ENCODE data around the gene CAPN13. TPM values are rescaled to one million over a fixed set of nuclear protein-coding genes. Genes with fewer than 3 reads are reported as not detected.

CAPN13 gene
- total RNA-seq, 6 donors from 2014 or later, result 9.4 to 46.1 (median 17.5) TPM

- no peaks in the 10 kb centered on the region for H3K36me3 ChIP-seq
- no peaks in the 10 kb centered on the region for H3K9me3 ChIP-seq
- H3K27ac ChIP-seq, result no peak overlapping the region
- ATAC-seq (ENCODE audit: low FRiP score in 2 of 2), result no peak
- DNase-seq, result no peak
- no peaks in the 10 kb centered on the region for H3K4me1 ChIP-seq
- 83 to 93% methylated on average over 11 of the region's 11 CpGs for WGBS, 2 donors
- no peaks in the 10 kb centered on the region for H3K27me3 ChIP-seq
- H3K4me3 ChIP-seq, result no peak overlapping the region
- no peak for TF ChIP-seq POLR2AphosphoS5 (IDR thresholded peaks at IDR 0.05)
- no peak for TF ChIP-seq EP300 (IDR thresholded peaks at IDR 0.05)
- TF ChIP-seq CTCF (IDR thresholded peaks at IDR 0.05), result no peak
Measured at GRCh38 chr2:30716123-30716900, 90.9 kb downstream of the CAPN13 start.

- no peaks in the 10 kb centered on the region for H3K27me3 ChIP-seq
- H3K36me3 ChIP-seq, result no peaks in the 10 kb centered on the region
- ATAC-seq (ENCODE audit: low FRiP score in 2 of 2) (no peak), DNase-seq (no peak)
- no peak overlapping the region for H3K4me3 ChIP-seq
- H3K4me1 ChIP-seq, result no peaks in the 10 kb centered on the region
- TF ChIP-seq EP300 (IDR thresholded peaks at IDR 0.05) (no peak), CTCF (IDR thresholded peaks at IDR 0.05) (no peak), POLR2A (IDR thresholded peaks at IDR 0.05) (no peak), POLR2AphosphoS5 (IDR thresholded peaks at IDR 0.05) (no peak)
- no peaks in the 10 kb centered on the region for H3K9me3 ChIP-seq
- H3K27ac ChIP-seq, result no peak overlapping the region
- 82 to 83% methylated on average over 8 of the region's 8 CpGs for WGBS, 2 donors
Measured at GRCh38 chr2:30714811-30715709, 92.2 kb downstream of the CAPN13 start.

DNA sequence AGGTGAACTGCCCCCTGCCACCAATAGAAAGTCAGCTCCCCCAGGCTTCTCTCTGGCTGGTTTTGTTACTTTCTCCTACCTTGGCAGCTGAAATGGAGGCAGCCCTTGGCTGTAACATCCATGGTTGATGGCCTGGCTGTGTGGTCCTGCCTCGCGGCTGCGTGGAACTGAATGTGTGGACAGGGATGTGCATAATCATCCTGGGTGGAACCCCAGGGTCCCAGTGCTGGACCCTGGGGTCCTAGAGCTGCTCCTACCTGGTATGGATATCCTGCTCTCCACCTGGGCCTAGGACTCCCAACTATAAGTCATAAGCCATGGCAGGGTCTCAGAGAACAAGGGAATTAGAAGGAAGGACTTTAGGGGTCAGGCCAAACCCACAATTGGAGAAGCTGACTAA, 93.5 kb downstream of the CAPN13 start:
- no peak overlapping the region for H3K4me3 ChIP-seq
- DNase-seq (no peak), ATAC-seq (ENCODE audit: low FRiP score in 2 of 2) (no peak)
- H3K27ac ChIP-seq, result peak overlapping the region in 1 of 4 donors; percentile 23
- WGBS, 2 donors, result 100% methylated on average over 3 of the region's 3 CpGs; no CpG with 5 or more reads in 1 of the 2 donors
- no peaks in the 10 kb centered on the region for H3K4me1 ChIP-seq
- no peaks in the 10 kb centered on the region for H3K36me3 ChIP-seq
- no peaks in the 10 kb centered on the region for H3K9me3 ChIP-seq
- TF ChIP-seq POLR2AphosphoS5 (IDR thresholded peaks at IDR 0.05) (no peak), CTCF (IDR thresholded peaks at IDR 0.05) (no peak), POLR2A (IDR thresholded peaks at IDR 0.05) (no peak), EP300 (IDR thresholded peaks at IDR 0.05) (no peak)
- no peaks in the 10 kb centered on the region for H3K27me3 ChIP-seq

DNA sequence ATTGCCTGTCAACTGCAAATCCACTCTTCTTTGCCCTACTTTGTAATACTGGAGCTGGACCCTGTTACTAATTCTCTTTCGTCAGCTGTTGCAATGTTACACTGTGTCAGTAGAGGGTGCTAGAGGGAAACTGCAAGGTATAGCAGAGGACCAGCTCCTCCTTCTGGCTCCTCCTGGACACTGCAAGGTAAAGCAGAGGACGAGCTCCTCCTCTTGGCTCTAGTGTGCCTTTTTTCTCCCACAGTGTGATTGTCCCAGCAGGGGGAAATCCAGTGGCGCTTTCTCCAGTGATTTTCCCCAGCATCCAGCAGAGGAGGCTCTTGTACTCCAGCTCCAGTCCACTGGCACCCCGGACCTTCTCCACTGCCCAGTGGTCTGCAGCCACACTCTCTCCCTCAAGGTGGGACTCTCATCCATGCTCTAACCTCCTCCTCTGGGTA, 95.6 kb downstream of the CAPN13 start:
- WGBS, 2 donors, result 19% methylated on average over 4 of the region's 4 CpGs
- H3K4me3 ChIP-seq, result no peak overlapping the region
- no peaks in the 10 kb centered on the region for H3K36me3 ChIP-seq
- H3K27me3 ChIP-seq, result no peaks in the 10 kb centered on the region
- TF ChIP-seq CTCF (IDR thresholded peaks at IDR 0.05) (peak; percentile 95 to 99 (median 98)), POLR2A (IDR thresholded peaks at IDR 0.05) (no peak), EP300 (IDR thresholded peaks at IDR 0.05) (no peak), POLR2AphosphoS5 (IDR thresholded peaks at IDR 0.05) (no peak)
- DNase-seq, result peak in 1 of 2 donors; percentile 88
- H3K9me3 ChIP-seq, result no peaks in the 10 kb centered on the region
- no peak overlapping the region for H3K27ac ChIP-seq
- peaks cover 0 to 4% (median 2%) of the 10 kb centered on the region in 4 donors for H3K4me1 ChIP-seq
- ATAC-seq (ENCODE audit: low FRiP score in 2 of 2), result peak; percentile 90 to 94

Measured in upper lobe of left lung (tissue), 6 donors.